Skeletal muscle tissue (tissue), 4 donors: ENCODE results near the gene TNS3. TPM values are rescaled to one million over a fixed set of nuclear protein-coding genes. Genes with fewer than 3 reads are reported as not detected.

Source experiments
- H3K27ac ChIP-seq: one replicate; pipeline ENCODE4 v1.7.0; 2013; ENCODE audit warnings: mild to moderate bottlenecking, low read depth, low read length, inconsistent platforms
- H3K27me3 ChIP-seq, 3 donors: one replicate each; pipeline ENCODE4 v1.7.0; 2013; ENCODE audit warnings: low read length in 3 of 3; ENCODE audit not compliant: control insufficient read depth in 3 of 3, insufficient read depth in 3 of 3
- H3K36me3 ChIP-seq, 3 donors: one replicate each; pipeline ENCODE4 v1.7.0; 2013; ENCODE audit warnings: low read length in 3 of 3; ENCODE audit not compliant: control insufficient read depth in 3 of 3, insufficient read depth in 3 of 3
- H3K4me1 ChIP-seq, 3 donors: one replicate each; pipeline ENCODE4 v1.7.0; 2013; ENCODE audit warnings: low read length in 3 of 3, mild to moderate bottlenecking in 3 of 3; ENCODE audit not compliant: control insufficient read depth in 3 of 3, insufficient read depth in 3 of 3
- H3K4me3 ChIP-seq, 3 donors: one replicate each; pipeline ENCODE4 v1.7.0; 2013; ENCODE audit warnings: low read length in 3 of 3
- H3K9ac ChIP-seq, 3 donors: one replicate each; pipeline ENCODE4 v1.7.0; 2013; ENCODE audit warnings: low read length in 3 of 3, mild to moderate bottlenecking in 3 of 3, moderate library complexity in 2 of 3, low read depth in 1 of 3
- H3K9me3 ChIP-seq, 3 donors: one replicate each; pipeline ENCODE4 v1.7.0; 2013; ENCODE audit warnings: low read length in 3 of 3; ENCODE audit not compliant: control insufficient read depth in 3 of 3
- total RNA-seq: library from RNA; depleted of rRNA; stranded (reverse); fragments of >200 nt; gene quantifications from one replicate; pipeline ENCODE4 v1.2.3, GENCODE V29; 2014
- donor health status: Osteomylitis.

Gene TNS3
- total RNA-seq, 1 donor from 2014 or later: 33.4 TPM

DNA sequence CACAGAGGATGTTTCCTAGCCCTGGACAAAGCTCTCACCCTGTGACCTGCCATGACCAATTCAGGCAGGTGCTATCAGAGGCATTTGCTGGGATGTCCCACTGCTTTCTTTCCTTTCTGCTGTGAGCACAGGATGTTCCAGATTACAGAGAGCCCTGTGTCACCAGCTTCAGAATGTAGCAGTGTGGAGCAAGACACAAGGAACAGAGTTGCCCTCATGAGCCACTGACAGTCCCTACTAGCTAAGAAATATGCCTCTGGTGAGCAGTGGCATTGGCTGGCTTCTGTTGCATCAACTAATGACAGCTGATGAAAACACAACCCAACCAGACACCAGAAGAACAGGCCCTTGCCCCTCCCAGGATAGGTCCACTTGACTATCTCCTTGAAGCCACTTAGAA is 337.2 kb downstream of the TNS3 start:
- Histone ChIP-seq H3K9me3 (no peaks in the 10 kb centered on the region), H3K27ac (no peak overlapping the region), H3K4me3 (no peak overlapping the region), H3K4me1 (peaks cover 12 to 23% (median 13%) of the 10 kb centered on the region in 3 donors), H3K9ac (no peak overlapping the region), H3K36me3 (no peaks in the 10 kb centered on the region), H3K27me3 (no peaks in the 10 kb centered on the region)

DNA sequence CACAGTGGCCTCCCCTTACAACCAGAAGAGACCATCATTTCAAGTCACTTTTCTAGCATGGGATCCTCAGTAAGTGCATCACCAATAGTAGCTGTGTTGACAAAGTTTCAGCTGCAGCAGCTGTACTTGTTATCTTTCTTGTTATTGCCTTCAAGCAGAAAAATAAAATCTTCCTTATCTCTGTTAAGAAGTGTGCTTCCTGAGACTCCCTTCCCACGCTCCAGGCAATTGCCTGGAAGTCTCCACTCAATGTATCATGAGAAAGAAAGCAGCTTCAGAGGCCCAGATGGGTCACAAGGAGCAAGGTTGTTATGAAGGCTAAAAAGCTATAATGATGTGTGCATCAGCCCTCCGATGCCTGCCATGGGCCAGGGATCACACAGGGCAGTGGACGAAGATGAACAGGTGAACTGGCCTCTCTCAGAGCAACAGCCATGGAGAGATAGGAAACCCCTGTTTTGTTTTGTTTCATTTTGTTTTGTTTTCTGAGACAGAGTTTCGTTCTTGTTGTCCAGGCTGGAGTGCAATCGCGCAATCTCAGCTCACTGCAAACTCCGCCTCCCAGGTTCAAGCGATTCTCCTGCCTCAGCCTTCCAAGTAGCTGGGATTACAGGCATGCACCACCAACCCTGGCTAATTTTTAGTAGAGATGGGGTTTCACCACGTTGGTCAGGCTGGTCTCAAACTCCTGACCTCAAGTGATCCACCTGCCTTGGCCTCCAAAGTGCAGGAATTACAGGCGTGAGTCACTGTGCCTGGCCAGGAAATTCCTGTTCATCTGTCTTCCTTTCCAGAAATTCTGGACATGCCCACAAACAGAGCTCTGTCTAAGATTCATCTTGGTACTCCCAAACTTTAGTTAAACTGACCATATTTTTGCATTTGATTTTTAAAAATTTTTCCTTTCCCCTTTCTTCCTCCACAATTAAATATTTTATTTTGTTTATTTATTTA is 340.5 kb downstream of the TNS3 start:
- Histone ChIP-seq H3K4me1 (peaks cover 0 to 16% (median 7%) of the 10 kb centered on the region in 3 donors), H3K4me3 (no peak overlapping the region), H3K36me3 (no peaks in the 10 kb centered on the region), H3K27ac (no peak overlapping the region), H3K27me3 (no peaks in the 10 kb centered on the region), H3K9me3 (no peaks in the 10 kb centered on the region), H3K9ac (no peak overlapping the region)

DNA sequence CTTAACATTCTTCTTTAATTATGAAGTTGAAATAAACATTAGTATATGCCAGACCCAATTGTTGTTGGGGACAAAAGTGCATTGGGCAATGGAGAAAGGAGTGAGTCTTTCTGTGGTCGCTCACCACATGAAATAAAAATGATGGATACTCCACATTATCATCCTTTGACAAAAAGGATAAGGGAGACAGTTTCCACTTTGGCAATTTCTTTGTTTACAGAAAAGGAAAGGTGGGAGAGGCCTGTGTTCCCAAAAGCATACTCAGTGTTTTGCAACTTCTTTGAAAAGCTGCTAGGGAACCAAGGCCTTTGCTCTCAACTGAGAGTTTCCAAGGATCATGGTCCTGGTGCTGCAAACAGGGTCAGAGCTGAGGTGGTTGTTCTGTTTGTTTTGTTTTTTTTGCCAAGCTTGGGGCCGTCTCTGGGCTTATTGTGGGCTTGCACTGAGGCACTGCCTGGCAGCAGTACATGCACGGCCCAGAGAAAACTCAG is 341.9 kb downstream of the TNS3 start:
- no peaks in the 10 kb centered on the region for H3K36me3 ChIP-seq
- H3K4me1 ChIP-seq: peaks cover 0 to 16% (median 7%) of the 10 kb centered on the region in 3 donors
- no peaks in the 10 kb centered on the region for H3K27me3 ChIP-seq
- no peak overlapping the region for H3K27ac ChIP-seq
- H3K9ac ChIP-seq: no peak overlapping the region
- no peaks in the 10 kb centered on the region for H3K9me3 ChIP-seq
- H3K4me3 ChIP-seq: no peak overlapping the region

GRCh38 chr7:47239034-47239433 is 342.9 kb downstream of the TNS3 start:
- no peaks in the 10 kb centered on the region for H3K27me3 ChIP-seq
- no peaks in the 10 kb centered on the region for H3K36me3 ChIP-seq
- H3K4me1 ChIP-seq: peaks cover 0 to 12% (median 7%) of the 10 kb centered on the region in 3 donors
- no peak overlapping the region for H3K9ac ChIP-seq
- no peak overlapping the region for H3K4me3 ChIP-seq
- no peaks in the 10 kb centered on the region for H3K9me3 ChIP-seq
- H3K27ac ChIP-seq: no peak overlapping the region

DNA sequence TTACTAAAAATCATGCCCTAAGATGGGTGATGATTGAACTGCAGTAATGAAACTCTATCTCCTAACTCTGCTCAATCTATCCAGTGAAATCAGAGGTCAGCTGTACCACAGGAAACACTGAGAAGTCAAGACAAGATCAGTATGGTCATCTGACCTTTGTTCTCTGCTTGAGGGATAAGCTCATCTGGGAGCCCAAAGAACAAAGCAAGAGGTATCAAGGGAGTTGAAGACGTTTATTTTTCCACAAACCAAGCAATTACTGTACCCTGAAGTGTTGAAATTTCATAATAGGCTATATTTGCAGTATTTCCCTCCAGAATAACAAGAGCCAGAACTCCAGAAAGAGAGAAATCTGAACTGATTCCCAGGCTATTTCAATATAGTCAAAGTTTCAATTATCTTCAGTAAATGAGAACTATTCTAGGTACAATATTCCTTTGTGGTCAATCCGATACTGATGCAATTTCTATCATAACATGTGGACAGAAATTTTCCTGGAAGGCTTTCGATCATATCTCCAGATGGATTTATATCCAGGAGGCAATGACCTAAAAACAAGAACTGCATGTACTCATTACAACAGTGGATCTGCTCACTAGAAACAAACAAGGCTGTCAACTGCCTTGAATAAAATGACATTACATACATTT is 345.3 kb downstream of the TNS3 start:
- H3K9ac ChIP-seq: no peak overlapping the region
- no peaks in the 10 kb centered on the region for H3K9me3 ChIP-seq
- no peaks in the 10 kb centered on the region for H3K36me3 ChIP-seq
- H3K4me3 ChIP-seq: no peak overlapping the region
- no peaks in the 10 kb centered on the region for H3K27me3 ChIP-seq
- H3K27ac ChIP-seq: no peak overlapping the region
- H3K4me1 ChIP-seq: peaks cover 0 to 10% (median 7%) of the 10 kb centered on the region in 3 donors

DNA sequence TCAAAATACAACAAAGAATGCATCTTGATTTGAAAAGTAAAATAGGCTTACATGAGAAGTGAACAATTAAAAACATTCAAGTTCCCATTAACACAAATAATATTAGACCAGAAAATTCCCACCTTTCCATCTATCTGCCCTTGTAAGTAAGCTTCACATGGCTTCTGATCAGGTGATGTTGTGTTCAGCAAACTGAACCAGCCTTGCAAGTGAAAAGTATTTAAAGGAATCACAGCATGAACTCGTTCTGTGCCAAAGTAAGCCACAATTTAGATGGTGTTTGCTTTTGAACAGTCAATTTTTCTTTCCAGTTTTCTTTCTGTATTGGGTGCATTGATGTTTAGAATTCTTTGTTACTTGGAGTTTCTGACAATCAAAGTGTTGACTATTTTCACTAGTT is 347.9 kb downstream of the TNS3 start:
- Histone ChIP-seq H3K9ac (no peak overlapping the region), H3K27me3 (no peaks in the 10 kb centered on the region), H3K4me1 (peaks cover 0 to 7% (median 4%) of the 10 kb centered on the region in 3 donors), H3K4me3 (no peak overlapping the region), H3K27ac (no peak overlapping the region), H3K36me3 (no peaks in the 10 kb centered on the region), H3K9me3 (no peaks in the 10 kb centered on the region)

GRCh38 chr7:47232751-47233412 is 349.0 kb downstream of the TNS3 start:
- Histone ChIP-seq H3K4me1 (peaks cover 0 to 6% (median 0%) of the 10 kb centered on the region in 3 donors), H3K27me3 (no peaks in the 10 kb centered on the region), H3K36me3 (no peaks in the 10 kb centered on the region), H3K9me3 (no peaks in the 10 kb centered on the region), H3K27ac (no peak overlapping the region), H3K4me3 (no peak overlapping the region), H3K9ac (no peak overlapping the region)

GRCh38 chr7:47231627-47232026 is 350.3 kb downstream of the TNS3 start:
- Histone ChIP-seq H3K9me3 (no peaks in the 10 kb centered on the region), H3K27me3 (no peaks in the 10 kb centered on the region), H3K36me3 (no peaks in the 10 kb centered on the region), H3K27ac (no peak overlapping the region), H3K4me3 (no peak overlapping the region), H3K4me1 (peaks cover 5 to 10% (median 8%) of the 10 kb centered on the region in 3 donors), H3K9ac (no peak overlapping the region)

- no peak overlapping the region for H3K9ac ChIP-seq
- no peaks in the 10 kb centered on the region for H3K36me3 ChIP-seq
- no peak overlapping the region for H3K27ac ChIP-seq
- H3K27me3 ChIP-seq: no peaks in the 10 kb centered on the region
- H3K4me1 ChIP-seq: peaks cover 5 to 11% (median 8%) of the 10 kb centered on the region in 3 donors
- no peak overlapping the region for H3K4me3 ChIP-seq
- H3K9me3 ChIP-seq: no peaks in the 10 kb centered on the region
These were observed 350.9 kb downstream of the TNS3 start for GRCh38 chr7:47231032-47231431.
